ENCODE results near the gene RHPN2.

The RHPN2 gene

DNA sequence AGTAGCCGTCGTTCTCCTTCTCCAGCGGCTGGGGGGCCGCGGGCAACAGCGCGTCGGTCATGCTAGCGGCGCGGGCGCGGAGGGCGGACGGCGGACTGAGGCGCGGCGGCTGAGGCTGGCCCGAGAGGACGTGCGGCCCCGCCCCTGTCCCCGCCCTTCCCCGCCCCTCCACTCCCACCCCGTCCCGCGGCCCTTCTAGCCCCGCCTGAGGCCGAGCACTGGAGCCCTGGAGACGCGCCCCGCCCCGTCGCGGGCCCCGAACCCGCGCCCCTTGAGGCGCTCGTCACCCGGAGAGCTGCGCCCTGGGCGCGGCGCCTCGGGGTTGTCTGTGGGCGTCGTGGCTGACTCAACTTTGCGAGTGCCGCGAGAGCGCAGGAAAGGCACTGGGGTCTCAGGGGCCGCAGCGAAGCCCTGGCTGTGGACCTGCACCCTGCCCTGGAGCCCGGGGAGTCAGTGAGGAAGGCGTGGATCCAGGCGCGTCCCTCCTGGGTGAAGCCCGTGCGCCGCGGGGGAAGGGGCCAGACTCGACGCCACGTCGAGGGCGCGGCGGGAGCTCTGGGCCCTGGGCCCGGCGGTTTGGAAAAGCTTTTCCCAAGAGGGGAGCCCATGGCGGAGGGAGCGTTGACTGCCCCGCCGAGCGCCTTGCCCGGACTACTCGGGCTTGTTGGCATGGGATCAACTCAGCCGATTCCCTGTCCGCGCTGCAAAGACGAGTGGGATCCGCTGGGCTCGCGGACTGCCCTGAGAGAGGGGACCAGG is at the start of gene RHPN2:
Gene RHPN2 (minus strand): TSS at position 97 of the 759 bp plus-strand sequence. CDS start 36 bp downstream, at position 61.
- peak; percentile 22 to 43 for DNase-seq (ENCODE audit: low read depth in 2 of 2)

DNA sequence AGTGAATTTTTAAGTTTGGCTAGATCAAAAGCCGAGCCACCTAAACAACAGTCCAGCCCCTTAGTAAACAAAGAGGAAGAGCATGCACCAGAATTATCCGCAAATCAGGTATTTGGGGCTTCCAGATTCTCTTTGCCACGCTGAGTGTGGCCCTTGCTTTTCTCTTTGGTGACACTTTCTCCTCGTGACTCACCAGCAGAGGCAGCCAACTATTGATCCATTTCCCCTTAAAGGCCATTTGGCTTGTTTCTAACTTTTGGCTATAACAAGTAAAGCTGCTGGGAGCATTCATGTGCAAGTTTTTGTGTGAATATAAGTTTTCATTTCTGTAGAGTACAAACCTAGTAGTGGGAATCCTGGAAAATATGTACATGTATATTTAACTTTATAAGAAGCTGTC is 49.6 kb upstream of the RHPN2 start:
- DNase-seq (ENCODE audit: low read depth in 2 of 2) = no peak

DNA sequence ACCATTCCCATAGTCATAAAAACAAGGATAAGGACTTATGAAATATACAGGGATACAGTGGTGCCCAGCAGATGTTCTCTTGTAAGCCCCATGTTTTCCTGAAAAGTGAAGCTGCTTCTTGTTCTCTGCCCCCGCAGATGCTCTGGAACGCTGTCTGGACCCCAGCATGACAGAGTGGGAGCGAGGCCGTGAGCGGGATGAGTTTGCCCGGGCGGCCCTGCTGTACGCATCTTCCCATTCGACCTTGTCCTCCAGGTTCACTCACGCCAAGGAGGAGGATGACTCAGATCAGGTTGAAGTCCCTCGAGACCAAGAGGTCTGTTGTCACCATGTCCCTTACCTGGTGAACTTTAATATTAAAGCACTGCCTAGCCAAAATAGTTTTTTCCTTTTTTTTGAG is 46.9 kb upstream of the RHPN2 start:
- DNase-seq (ENCODE audit: low read depth in 2 of 2) = no peak

DNA sequence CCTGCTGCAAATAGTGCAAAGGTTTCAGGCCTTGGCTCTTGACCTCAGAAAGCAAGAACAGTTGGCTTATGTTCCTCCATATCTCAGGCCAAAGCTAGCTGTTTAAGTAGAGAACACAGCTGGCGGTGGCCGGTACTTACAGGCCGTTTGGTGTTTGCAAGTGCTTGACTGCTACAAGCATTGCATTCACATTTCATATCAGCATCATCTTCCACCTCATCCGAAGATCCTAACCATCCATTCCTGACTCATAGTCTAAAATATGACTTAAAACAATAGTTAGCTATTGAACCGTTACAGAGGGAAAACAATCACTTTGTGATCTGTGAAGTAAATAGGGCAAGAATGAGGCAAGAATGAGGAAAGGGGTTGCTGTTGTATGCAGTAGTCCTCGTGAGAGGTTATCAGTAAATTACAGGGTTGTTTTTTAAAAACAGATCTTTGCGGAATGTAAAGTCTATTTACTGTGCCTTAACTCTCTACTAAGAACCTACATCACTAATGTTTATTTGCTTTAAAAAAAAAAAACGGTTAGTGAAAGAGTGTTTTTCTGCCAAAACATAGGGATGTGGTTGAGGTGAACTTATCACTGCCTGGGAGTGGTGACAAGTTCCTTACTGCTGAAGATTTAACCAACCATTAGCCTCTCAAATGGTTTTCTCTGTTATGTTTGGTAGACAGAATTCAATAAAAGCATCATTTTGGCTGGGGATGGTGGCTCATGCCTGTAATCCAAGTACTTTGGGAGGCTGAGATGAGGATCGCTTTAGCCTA is 45.6 kb upstream of the RHPN2 start:
- no peak for DNase-seq (ENCODE audit: low read depth in 2 of 2)

DNA sequence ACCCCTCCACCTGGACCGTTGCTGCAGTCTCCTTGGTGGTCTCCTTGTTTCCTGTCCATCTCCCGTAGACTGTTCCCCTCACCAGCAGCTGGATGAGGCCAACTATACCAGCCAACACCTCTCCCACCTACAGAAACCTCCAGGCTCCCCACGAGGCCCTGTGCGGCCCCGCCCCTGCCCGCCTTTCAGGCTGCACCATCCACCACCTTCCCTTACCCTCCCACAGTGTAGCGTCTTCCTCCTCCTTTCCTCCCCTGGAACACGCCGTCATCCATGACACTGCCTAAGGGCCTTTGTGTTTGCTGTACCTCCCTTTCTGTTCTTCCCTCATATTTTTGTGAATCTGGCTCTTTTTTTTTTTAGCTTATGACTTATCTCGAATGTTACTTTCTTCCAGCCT is 43.5 kb upstream of the RHPN2 start:
- no peak for DNase-seq (ENCODE audit: low read depth in 2 of 2)

DNA sequence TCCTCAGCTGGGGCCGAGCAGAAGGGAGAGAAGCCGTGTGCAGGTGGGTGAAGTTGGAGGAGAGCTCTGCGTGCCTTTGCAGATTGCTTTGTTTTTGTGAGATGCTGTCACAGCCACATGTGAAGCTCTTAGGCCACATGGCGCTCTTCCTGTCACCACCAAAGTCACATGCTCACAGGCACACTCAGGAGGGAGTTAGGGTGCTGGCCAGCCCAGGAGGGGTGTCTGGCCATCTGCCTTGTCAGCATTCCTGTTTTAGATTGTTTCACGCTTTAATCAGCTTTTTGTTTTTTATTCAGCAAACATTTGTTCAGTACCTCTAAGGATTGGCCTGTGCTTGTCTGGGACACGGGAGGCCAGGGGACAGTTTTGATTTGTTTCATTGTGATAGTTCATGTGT is 38.2 kb upstream of the RHPN2 start:
- DNase-seq (ENCODE audit: low read depth in 2 of 2) = no peak

DNA sequence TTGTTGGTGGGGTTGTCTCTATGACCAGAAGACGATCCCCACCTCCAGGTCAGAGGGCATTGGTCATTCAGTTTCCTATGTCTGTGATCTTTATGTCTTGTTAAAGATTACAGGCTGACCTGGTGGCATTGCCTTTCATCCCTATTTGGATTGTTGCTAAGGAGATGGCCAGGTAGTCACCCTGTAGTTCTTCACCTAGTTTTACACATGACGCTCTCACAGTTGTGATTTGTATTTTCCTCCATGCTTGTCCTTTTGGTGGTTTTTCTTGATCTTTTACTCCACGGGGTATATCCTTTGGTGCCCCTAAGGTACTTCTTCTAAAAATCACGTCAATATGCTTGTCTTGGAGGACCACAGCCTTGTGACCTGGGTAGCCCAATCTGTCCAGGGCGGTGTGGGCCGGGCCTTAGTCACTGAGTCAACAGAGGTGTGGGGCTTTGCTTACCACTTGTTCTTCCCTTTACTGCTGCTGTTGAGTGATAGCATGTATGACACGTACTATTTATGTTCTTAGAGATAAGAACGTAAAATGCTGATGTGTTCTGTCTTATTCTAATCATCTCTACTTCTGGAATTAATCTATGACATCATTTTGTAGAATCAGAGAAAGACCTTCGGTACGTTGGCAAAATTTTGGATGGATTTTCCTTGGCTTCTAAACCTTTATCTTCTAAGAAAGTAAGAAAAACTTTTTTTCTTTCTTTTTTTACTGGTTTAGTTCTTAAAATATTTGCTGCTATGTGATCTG is 36.4 kb upstream of the RHPN2 start:
- DNase-seq (ENCODE audit: low read depth in 2 of 2) = no peak

DNA sequence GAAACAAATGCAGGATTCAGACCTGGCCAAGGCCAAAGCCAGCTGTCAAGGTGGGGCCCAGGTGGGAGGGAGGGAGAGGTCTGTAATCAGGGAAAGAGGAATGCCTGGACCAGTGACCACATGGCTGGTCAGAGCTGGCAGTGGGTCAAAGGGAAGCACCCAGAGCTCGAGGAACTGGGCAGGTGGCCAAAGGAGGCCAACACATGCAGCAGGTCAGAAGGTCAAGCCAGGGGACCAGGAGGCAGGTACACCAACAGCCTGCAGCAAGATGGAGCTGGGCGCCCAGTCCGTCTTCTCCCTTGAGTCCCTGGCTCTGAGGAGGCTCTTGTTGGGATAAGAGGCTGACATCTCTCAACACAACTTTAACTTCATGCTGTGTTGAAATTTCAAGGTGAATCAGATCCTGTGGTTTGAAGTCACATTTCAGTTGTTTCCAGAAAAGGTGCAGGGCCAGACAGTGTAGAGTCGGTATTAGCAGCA is 33.4 kb upstream of the RHPN2 start:
- DNase-seq (ENCODE audit: low read depth in 2 of 2) = no peak

DNA sequence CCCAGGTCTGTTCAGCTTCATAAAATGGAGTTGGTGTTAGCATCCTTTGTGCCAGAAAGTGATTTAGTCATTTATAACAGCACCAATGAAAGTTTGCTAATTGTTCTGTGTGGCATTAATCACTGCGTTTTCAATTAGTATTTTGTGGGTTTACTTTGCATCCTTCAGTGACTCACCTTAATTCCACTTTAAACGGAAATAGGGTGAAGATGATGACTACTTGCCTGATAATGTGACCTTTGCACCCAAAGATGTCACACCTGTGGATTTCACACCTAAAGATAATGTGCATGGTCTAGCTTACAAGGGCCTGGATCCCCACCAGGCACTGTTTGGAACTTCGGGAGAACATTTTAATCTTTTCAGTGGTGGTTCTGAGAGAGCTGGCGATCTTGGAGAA is 31.3 kb upstream of the RHPN2 start:
- no peak for DNase-seq (ENCODE audit: low read depth in 2 of 2)

DNA sequence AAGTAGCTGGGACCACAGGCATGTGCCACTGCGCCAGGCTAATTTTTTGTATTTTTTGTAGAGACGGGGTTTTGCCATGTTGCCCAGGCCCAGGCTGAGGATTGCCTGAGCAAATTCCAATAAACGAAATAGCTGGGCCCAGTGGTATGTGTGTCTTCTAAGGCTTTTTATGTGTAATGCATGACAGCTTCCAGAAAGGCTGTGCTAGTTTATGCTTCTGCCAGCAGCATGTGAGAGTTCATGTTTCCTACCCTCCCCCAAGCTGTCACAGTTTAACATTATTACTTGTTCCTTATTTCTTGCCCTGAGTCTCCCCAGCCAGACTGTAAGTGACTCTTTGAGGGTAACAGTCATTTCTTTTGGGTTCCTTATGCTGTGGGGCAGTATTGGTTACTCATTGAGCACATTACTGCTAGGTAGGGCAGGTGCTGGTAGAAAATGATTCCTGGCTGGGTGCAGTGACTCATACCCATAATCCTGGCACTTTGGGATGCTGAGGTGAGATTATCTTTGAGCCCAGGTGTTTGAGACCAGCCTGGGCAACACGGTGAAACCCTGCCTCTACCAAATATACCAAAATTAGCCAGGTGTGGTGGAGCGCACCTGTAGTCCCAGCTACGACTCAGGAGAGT is 29.9 kb upstream of the RHPN2 start:
- no peak for DNase-seq (ENCODE audit: low read depth in 2 of 2)

DNA sequence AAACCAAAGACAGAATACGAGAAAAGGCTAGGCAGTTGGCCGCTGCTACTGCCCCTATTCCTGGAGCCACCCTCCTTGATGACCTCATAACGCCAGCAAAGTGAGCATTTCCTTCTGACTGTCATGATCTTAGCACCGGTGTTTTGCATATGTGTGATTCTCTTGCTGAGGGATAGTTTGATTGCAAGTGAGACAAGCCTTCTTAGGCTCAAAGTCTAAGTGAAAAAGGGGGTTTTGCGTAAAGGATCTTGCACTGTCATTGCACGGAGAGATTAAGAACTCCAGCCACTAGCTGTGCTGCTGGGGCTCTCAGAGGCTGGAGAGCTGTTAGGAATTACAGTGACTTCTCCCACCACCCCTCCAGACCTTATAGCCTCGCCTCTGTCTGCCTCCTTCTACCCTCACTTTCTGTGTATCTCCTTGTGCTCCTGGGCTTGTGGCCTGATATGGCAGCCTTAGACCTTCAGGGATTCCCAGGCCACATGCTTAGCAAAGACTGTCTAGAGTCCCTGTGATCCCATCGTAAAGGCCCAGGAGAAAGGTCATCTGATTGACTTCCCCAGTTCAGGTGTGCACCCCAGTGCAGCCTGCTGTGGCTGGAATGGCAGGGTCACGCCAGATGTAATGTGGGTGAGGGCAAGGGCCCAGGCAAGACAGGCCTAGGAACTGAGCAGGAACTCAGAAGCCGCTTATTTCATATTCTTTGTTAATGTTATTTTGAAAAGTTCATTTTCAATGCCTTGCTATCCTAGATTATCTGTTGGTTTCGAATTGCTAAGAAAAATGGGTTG is 28.9 kb upstream of the RHPN2 start:
- DNase-seq (ENCODE audit: low read depth in 2 of 2) = no peak

DNA sequence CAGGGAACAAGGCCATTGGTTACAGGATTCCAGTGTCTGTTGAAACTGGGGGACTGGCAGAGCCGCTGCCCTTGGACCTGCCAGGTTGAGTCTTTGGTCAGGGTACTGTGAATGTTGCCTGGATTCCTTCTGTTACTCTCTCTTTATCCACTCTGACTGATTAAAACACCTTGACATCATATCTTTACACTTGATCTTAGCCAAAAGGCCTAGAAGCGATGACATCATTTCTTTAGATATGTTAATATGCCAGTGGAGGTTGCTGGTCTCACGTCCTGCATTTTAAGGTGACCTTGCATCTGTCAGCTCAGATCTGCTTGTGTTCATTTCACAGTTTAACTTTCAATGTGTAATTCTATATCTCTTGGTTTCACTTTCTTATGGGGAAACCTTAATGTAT is 25.5 kb upstream of the RHPN2 start:
- no peak for DNase-seq (ENCODE audit: low read depth in 2 of 2)

DNA sequence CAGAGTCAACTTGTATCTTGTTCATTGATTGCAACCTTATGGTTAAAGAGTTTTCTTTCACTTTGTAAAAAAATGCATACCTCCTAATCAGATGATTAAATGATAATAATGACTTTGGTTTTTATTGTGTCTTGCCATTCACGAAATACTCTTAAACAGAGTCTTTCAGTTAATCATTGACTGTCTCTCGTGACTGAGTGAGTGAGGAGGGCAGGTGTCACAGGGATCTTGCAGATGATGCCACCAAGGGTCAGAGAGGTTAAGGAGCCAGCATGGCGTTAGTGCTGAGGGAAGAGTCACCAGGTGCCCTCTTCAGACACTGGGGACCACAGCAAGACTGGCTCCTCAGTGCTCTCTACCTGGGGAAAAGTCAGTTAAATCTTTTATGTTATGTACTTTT is 24.3 kb upstream of the RHPN2 start:
- DNase-seq (ENCODE audit: low read depth in 2 of 2) = no peak

DNA sequence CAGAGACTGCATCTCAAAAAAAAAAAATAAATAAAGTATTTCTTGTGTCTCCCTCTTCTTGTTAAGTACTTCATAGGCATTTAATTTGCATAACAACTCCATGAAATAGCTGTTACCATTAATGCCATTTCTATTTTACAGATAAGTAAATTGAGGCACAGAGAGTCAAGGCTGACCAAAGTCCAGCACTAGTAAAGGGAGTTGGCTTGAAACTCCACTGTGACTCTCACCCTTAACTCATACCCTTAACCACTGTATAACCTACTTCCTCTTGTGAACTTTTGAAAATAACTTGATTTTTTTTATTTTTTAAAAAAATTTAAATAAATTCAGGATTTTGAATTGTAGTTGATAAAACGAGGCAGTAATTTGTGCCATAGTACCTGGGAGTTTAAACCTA is 22.3 kb upstream of the RHPN2 start:
- DNase-seq (ENCODE audit: low read depth in 2 of 2) = no peak

DNA sequence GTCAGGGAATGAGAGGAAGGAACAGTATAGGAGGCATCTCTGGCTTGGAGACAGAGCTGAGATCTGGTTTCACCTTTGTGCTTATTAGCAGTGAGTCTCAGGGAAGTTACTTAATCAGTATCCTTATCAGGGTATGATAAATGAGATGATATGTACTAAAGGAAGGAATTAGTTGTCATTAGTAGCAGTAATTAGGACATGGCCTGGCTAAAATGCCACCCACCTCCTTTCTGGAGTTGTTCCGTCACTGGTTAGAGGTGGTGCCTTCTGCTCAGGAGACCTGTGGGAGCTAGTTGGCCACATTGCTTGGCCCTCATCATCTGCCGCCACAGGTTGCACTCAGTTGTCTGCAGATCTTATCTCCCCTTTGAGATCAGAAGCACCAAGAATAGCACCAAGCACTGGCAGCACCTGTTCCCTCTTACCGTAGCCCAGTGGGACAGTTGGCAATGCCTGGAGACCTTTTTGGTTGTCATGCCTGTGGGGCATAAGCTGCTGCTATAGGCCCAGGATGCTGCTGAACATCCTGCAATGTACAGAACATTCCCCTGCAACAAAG is 21.0 kb upstream of the RHPN2 start:
- DNase-seq (ENCODE audit: low read depth in 2 of 2) = no peak

DNA sequence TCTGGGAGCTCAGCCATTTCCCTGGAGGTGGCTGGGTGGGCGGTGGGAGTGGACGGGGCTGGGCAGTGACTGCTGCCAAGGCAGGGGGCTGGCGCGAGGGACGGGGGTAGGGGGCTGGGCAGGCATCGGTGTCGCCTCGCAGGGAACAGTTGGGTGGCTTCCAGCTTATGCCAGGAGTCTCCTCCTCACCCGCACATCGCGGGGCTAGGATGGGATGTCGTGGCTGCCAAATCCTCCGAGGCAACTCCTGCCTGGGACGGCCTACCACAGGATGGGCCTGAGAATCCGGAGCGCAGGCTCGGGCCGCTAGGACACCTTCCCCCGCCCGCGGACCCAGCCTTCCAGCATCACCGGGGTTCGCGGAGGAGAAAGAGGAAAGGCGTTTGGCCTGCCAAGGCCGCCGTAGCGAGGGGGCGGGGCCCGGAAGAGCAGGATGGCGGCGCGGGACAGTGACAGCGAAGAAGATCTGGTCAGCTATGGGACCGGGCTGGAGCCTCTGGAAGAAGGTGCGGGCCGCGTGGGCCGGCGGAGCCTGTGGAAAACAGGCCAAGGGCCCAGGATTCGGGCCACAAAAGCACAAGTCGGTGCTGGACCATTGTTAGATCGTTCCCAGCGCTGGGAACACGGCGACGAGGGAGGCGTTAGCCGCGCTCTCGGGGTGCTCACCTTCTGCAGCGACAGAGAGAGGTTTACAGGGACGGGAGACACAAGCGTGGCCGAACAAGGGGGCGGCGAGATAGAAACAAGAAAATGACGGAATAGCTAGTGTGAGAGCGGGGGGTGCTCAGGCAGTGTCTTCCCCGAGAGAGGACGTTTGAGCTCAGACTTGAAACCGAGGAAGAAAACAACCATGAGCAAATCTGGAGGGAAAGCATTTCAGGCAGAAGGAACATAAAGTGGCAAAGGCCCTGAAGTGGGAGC is 16.3 kb upstream of the RHPN2 start, which contains the start of gene GPATCH1:
Gene GPATCH1 (plus strand): TSS at position 421 of the 921 bp plus-strand sequence. CDS start 13 bp downstream, at position 434.
- peak; percentile 63 to 74 for DNase-seq (ENCODE audit: low read depth in 2 of 2)

DNA sequence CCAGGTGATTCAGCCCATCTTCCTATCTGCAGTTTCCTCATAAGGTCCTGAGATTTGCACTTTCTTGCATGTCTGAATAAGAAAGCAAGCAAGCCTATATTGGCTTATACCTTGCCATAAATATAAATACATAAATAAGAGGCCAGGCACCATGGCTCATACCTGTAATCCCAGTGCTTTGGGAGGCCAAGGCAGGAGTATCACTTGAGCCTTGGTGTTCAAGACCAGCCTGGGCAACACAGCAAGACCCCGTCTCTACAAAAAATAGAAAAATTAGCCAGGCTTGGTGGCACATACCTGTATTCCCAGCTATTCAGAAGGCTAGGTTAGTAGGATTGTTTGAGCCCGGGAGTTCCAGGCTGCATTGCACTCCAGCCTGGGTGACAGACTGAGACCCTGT is 10.8 kb upstream of the RHPN2 start:
- no peak for DNase-seq (ENCODE audit: low read depth in 2 of 2)

DNA sequence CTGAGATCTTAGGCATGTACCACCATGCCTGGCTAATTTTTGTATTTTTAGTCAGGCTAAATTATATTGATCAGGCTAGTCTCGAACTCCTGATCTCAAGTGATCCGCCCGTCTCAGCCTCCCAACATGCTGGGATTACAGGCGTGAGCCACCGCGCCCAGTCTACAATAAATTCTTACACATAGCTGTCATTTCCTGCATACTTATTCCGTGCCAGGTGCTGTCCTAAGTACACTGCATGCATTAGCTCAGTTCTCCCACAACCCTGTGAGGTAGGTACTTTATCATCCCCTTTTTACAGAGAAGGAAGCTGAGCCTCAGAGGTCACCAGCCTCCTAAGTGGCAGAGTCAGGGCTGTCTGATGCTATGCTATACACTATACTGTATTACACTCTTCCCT is 7.2 kb upstream of the RHPN2 start:
- DNase-seq (ENCODE audit: low read depth in 2 of 2) = no peak

DNA sequence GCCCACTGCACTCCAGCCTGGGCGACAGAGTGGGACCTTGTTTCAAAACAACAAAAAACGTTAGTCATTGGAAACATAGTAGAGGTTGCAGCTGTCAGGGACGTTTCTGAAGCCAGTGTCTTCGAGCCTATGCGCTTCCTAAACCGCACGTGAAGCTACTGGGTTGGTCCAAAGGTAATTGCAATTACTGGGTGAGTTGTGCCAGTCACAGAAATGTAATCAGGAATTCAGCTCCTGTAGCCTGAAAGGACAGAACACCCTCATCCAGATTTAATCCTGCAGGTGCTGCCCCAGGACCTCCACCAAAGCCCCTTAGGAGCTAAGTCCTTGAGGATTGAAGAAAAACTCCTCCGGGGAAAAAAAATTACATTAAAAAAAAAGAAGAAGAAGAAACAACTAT is 2.4 kb upstream of the RHPN2 start:
- DNase-seq (ENCODE audit: low read depth in 2 of 2) = no peak

DNA sequence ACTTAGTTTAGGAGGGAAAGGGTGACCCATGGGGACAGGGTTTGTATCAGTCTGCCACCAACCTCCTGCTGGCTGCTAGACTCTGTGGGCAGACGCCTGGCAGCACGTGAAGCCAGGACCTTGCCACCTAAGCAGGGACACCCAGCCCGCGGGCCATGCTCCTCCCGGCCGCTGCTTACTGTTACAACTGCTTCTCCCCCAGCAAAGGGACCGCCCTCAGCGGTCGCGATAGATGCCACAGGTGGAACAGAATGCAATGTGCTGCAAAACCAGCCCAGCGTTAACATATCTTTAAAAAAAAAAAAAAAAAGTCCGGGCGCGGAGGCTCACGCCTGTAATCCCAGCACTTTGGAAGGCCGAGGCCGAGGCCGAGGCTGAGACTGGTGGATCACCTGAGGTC is 1.9 kb upstream of the RHPN2 start:
- DNase-seq (ENCODE audit: low read depth in 2 of 2) = no peak

Measured in stimulated activated CD8-positive, alpha-beta memory T cell treated with anti-CD3 and anti-CD28 coated beads, Interleukin-7, amount 100 ng/mL, for 4 hours (primary cell).